Measurements from ENCODE around the gene OR1B1.

DNA sequence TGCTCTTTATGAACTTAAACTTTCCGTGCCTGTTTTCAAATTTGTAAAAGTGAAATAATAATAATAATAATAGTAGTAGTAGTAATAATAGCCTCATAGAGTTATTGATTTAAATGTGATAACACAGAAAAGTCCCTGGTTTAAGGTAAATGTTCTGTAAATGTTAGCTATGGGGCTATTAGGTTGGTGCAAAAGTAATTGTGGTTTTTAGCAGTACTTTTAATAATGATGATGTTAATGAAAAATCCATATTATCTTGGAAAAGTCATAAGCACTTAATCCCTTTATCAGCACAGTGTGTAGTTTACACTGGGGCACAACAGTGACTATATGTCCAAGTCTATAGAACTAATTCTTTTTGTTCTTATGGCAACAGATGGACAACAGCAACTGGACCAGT lies 43.1 kb downstream of the OR1B1 start, which contains the start of gene OR1Q1:
- TF ChIP-seq TAF1 (IDR thresholded peaks at IDR 0.05; ENCODE audit: borderline replicate concordance, insufficient read depth, low read length) (no peak), POLR2AphosphoS5 (IDR thresholded peaks at IDR 0.05; ENCODE audit: low read depth, low read length) (no peak), SIN3A (IDR thresholded peaks at IDR 0.05; ENCODE audit: borderline replicate concordance, insufficient read depth, low read length) (no peak)
